T-helper 2 cell treated with Interferon-gamma antibody and Interleukin-4, amounts not matched to agents 5 μg/mL and 100 μg/mL, for 36 hours (primary cell): ENCODE measurements around the gene PRKACB.
"Not testable (repeated sequence)": the region's sequence is repeated elsewhere in the genome, so short reads cannot be mapped to it uniquely, and the experiment has no call there.

Source experiments
- DNase-seq: peaks from one replicate; pipeline ENCODE4 v3.0.0; 2021; ENCODE audit warnings: low spot score
- H3K27ac Mint-ChIP-seq: one replicate; pipeline ENCODE4 v1.8.0; 2021; ENCODE audit warnings: mild to moderate bottlenecking, mixed read lengths
- H3K27me3 Mint-ChIP-seq: one replicate; pipeline ENCODE4 v1.8.0; 2021; ENCODE audit warnings: low read depth, mixed read lengths
- H3K36me3 Mint-ChIP-seq: one replicate; pipeline ENCODE4 v1.8.0; 2021; ENCODE audit warnings: low read depth, mixed read lengths
- H3K4me1 Mint-ChIP-seq: one replicate; pipeline ENCODE4 v1.8.0; 2021; ENCODE audit warnings: low read depth, mixed read lengths
- H3K4me3 Mint-ChIP-seq: one replicate; pipeline ENCODE4 v1.8.0; 2022; ENCODE audit warnings: mild to moderate bottlenecking, moderate library complexity, mixed read lengths
- H3K9me3 Mint-ChIP-seq: one replicate; pipeline ENCODE4 v1.8.0; 2021; ENCODE audit warnings: mixed read lengths

The PRKACB gene

DNA sequence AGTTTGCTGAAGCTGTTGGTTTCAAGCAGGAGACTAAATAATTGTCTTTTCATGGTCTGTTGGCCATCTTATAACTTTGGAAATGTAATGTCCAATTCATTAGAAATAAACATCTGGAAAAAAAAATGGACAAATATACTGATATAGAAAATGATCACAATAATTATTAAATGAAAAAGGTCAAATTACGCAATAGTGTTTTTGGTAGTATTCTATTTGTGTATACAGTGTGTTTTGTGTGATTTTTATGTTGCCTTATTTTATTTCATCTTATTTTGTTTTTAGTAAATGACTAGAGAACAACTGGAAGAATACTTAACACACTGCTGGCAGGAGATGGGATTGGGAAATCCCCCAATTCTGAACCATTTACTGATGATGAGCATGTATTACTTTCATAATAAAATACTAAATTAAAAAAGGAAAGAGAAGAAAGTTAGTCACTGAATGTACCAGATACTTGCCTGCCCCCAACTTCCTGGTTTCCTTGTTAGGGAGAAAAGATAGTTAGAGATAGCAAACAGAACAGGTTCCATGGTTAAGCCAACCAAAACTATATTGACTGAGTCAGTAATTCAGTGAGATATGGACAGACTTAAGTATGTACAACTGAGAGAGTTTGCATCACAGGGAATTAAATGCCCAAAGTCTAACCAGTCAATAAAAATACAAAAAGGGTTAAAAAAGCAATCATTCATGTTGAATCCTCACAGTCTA, 133.4 kb downstream of the PRKACB start:
- DNase-seq: no peak
- no peak overlapping the region for H3K27ac Mint-ChIP-seq

GRCh38 chr1:84278905-84279304, 134.8 kb downstream of the PRKACB start:
- Mint-ChIP-seq H3K27ac (no peak overlapping the region), H3K4me3 (no peak overlapping the region), H3K9me3 (no peaks in the 10 kb centered on the region), H3K36me3 (no peaks in the 10 kb centered on the region), H3K27me3 (peaks cover 11% of the 10 kb centered on the region), H3K4me1 (no peaks in the 10 kb centered on the region)
- no peak for DNase-seq

More for the DNA sequence above, 133.4 kb downstream of the PRKACB start:
- Mint-ChIP-seq H3K27me3 (peaks cover 3% of the 10 kb centered on the region), H3K4me1 (no peaks in the 10 kb centered on the region), H3K36me3 (no peaks in the 10 kb centered on the region), H3K4me3 (no peak overlapping the region), H3K9me3 (no peaks in the 10 kb centered on the region)

- no peak for DNase-seq
- H3K27me3 Mint-ChIP-seq: peaks cover 14% of the 10 kb centered on the region
- no peak overlapping the region for H3K27ac Mint-ChIP-seq
- no peaks in the 10 kb centered on the region for H3K36me3 Mint-ChIP-seq
- no peaks in the 10 kb centered on the region for H3K4me1 Mint-ChIP-seq
- H3K4me3 Mint-ChIP-seq: no peak overlapping the region
- H3K9me3 Mint-ChIP-seq: peaks cover 4% of the 10 kb centered on the region
These were observed 136.8 kb downstream of the PRKACB start for GRCh38 chr1:84280912-84281311.

DNA sequence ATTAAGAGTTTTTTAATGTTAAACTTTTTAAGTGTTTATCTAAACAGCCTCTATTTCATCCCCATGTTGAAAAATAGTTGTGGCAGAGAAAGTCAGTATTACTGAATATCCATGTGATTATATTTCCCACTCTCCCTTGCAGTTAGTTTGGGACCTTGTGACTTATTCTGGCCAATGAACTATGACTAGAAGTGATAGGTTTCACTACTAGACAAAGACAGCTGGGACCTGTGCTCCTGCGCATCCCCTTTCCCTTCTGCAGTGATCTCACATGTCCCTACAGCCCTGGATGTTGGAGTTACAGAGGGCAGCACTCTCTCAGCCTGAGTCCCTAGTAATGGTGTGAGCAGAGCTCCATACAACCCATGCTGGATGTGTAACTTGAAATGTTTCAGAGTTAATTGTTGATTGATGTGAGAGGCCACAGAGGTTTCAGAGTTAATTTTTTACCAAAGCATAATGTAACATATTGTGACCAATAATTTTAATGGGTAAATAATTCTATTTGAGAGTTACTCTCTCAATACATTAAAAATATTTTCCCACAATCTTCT, 138.8 kb downstream of the PRKACB start:
- peaks cover 22% of the 10 kb centered on the region for H3K27me3 Mint-ChIP-seq
- H3K4me3 Mint-ChIP-seq: no peak overlapping the region

GRCh38 chr1:84283381-84283780, 139.3 kb downstream of the PRKACB start:
- H3K36me3 Mint-ChIP-seq: peaks cover 2% of the 10 kb centered on the region
- peaks cover 22% of the 10 kb centered on the region for H3K27me3 Mint-ChIP-seq
- H3K4me3 Mint-ChIP-seq: no peak overlapping the region
- H3K27ac Mint-ChIP-seq: no peak overlapping the region
- peaks cover 23% of the 10 kb centered on the region for H3K9me3 Mint-ChIP-seq
- no peak for DNase-seq
- H3K4me1 Mint-ChIP-seq: no peaks in the 10 kb centered on the region

More for the DNA sequence above, 138.8 kb downstream of the PRKACB start:
- no peaks in the 10 kb centered on the region for H3K4me1 Mint-ChIP-seq
- no peak for DNase-seq
- H3K27ac Mint-ChIP-seq: no peak overlapping the region
- H3K36me3 Mint-ChIP-seq: peaks cover 2% of the 10 kb centered on the region
- H3K9me3 Mint-ChIP-seq: peaks cover 23% of the 10 kb centered on the region

- Mint-ChIP-seq H3K4me1 (no peaks in the 10 kb centered on the region), H3K4me3 (no peak overlapping the region), H3K9me3 (peaks cover 35% of the 10 kb centered on the region), H3K36me3 (peaks cover 2% of the 10 kb centered on the region), H3K27me3 (peaks cover 22% of the 10 kb centered on the region), H3K27ac (no peak overlapping the region)
- DNase-seq: no peak
These were observed 142.0 kb downstream of the PRKACB start for GRCh38 chr1:84286071-84286470.

GRCh38 chr1:84287389-84287788, 143.3 kb downstream of the PRKACB start:
- peaks cover 35% of the 10 kb centered on the region for H3K9me3 Mint-ChIP-seq
- not testable (repeated sequence) for H3K4me1 Mint-ChIP-seq, H3K36me3 Mint-ChIP-seq, H3K4me3 Mint-ChIP-seq, H3K27ac Mint-ChIP-seq, DNase-seq
- peaks cover 32% of the 10 kb centered on the region for H3K27me3 Mint-ChIP-seq
